Measurements from ENCODE around the gene STIM2. TPM values are rescaled to one million over a fixed set of nuclear protein-coding genes. Genes with fewer than 3 reads are reported as not detected.
A peak's percentile ranks its signal among the peaks of the same experiment; 100 is the strongest.

The STIM2 gene
- total RNA-seq, 1 donor from 2014 or later: 18.4 TPM

DNA sequence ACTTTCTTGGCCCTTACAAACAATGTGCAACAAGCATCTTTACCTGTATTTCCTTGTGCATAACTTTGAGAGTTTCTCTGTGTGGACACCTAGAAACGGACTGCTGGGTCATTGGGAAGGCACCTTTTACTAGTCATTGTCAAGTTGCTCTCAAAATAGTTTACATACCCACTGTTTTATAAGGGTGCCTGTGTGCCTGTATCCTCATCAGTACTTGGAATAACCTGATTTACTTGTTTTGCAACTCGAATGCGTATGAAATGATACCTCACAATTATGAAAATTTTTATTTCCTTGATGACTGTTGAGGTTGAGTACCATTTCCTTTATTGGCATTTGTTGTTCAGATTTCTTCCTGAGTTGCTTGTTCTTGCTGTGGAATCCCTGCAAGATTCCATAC lies 150.8 kb downstream of the STIM2 start:
- FAIRE-seq: no peak
- Histone ChIP-seq H3K4me3 (ENCODE audit: insufficient read depth, low read depth, low read length) (no peak overlapping the region), H2AFZ (ENCODE audit: low read depth, low read length) (no peak overlapping the region), H3K4me1 (ENCODE audit: insufficient read depth, low read length) (peaks cover 18% of the 10 kb centered on the region), H3K9ac (ENCODE audit: low read length) (no peak overlapping the region), H4K20me1 (ENCODE audit: insufficient read depth, low read length) (no peaks in the 10 kb centered on the region), H3K79me2 (ENCODE audit: insufficient read depth, low read length) (no peaks in the 10 kb centered on the region), H3K27me3 (ENCODE audit: insufficient read depth, low read length) (no peaks in the 10 kb centered on the region), H3K27ac (ENCODE audit: low read depth, low read length) (no peak overlapping the region), H3K4me2 (ENCODE audit: low read length) (no peak overlapping the region), H3K9me3 (ENCODE audit: insufficient read depth, low read depth, low read length) (no peaks in the 10 kb centered on the region), H3K36me3 (ENCODE audit: insufficient read depth, low read length) (no peaks in the 10 kb centered on the region)
- Mint-ChIP-seq H3K27me3 (ENCODE audit: low read depth, unreplicated experiment) (no peaks in the 10 kb centered on the region), H3K36me3 (ENCODE audit: low read depth, unreplicated experiment) (no peaks in the 10 kb centered on the region), H3K9me3 (ENCODE audit: unreplicated experiment) (no peaks in the 10 kb centered on the region), H3K4me3 (ENCODE audit: unreplicated experiment) (no peak overlapping the region), H3K27ac (ENCODE audit: unreplicated experiment) (no peak overlapping the region), H3K4me1 (ENCODE audit: low read depth, unreplicated experiment) (no peaks in the 10 kb centered on the region)
- TF ChIP-seq, protein P1, sequence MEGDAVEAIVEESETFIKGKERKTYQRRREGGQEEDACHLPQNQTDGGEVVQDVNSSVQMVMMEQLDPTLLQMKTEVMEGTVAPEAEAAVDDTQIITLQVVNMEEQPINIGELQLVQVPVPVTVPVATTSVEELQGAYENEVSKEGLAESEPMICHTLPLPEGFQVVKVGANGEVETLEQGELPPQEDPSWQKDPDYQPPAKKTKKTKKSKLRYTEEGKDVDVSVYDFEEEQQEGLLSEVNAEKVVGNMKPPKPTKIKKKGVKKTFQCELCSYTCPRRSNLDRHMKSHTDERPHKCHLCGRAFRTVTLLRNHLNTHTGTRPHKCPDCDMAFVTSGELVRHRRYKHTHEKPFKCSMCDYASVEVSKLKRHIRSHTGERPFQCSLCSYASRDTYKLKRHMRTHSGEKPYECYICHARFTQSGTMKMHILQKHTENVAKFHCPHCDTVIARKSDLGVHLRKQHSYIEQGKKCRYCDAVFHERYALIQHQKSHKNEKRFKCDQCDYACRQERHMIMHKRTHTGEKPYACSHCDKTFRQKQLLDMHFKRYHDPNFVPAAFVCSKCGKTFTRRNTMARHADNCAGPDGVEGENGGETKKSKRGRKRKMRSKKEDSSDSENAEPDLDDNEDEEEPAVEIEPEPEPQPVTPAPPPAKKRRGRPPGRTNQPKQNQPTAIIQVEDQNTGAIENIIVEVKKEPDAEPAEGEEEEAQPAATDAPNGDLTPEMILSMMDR (IDR thresholded peaks at IDR 0.05; ENCODE audit: insufficient read depth, low read depth, low read length): no peak
- no peak for TF ChIP-seq EZH2 (IDR thresholded peaks at IDR 0.05; ENCODE audit: insufficient read depth, low read length)
- DNase-seq (ENCODE audit: low read depth): no peak

DNA sequence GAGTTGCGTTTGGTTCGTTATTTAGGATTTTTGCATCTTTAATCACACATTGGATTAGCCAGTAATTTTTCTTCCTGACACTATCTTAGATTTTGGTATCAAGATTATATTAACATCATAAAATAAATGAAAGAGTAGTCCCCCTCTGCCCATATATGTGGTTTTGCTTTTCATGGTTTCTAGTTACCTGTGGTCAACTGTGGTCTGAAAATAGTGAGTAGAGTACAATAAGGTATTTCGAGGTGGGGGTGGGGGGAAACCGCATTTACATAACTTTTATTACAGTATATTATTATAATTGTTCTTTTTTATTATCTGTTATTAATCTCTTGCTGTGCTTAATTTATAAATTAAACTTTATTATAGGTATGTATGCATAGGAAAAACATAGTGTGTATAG lies 152.4 kb downstream of the STIM2 start:
- Mint-ChIP-seq H3K27ac (ENCODE audit: unreplicated experiment) (no peak overlapping the region), H3K36me3 (ENCODE audit: low read depth, unreplicated experiment) (no peaks in the 10 kb centered on the region), H3K27me3 (ENCODE audit: low read depth, unreplicated experiment) (no peaks in the 10 kb centered on the region), H3K4me1 (ENCODE audit: low read depth, unreplicated experiment) (peaks cover 3% of the 10 kb centered on the region), H3K9me3 (ENCODE audit: unreplicated experiment) (no peaks in the 10 kb centered on the region), H3K4me3 (ENCODE audit: unreplicated experiment) (no peak overlapping the region)
- FAIRE-seq (no peak), DNase-seq (ENCODE audit: low read depth) (no peak)
- Histone ChIP-seq H4K20me1 (ENCODE audit: insufficient read depth, low read length) (no peaks in the 10 kb centered on the region), H3K27ac (ENCODE audit: low read depth, low read length) (no peak overlapping the region), H3K4me2 (ENCODE audit: low read length) (no peak overlapping the region), H3K79me2 (ENCODE audit: insufficient read depth, low read length) (no peaks in the 10 kb centered on the region), H3K36me3 (ENCODE audit: insufficient read depth, low read length) (no peaks in the 10 kb centered on the region), H3K4me1 (ENCODE audit: insufficient read depth, low read length) (peaks cover 19% of the 10 kb centered on the region), H2AFZ (ENCODE audit: low read depth, low read length) (no peak overlapping the region), H3K9ac (ENCODE audit: low read length) (no peak overlapping the region), H3K9me3 (ENCODE audit: insufficient read depth, low read depth, low read length) (no peaks in the 10 kb centered on the region), H3K4me3 (ENCODE audit: insufficient read depth, low read depth, low read length) (no peak overlapping the region), H3K27me3 (ENCODE audit: insufficient read depth, low read length) (no peaks in the 10 kb centered on the region)
- TF ChIP-seq, protein P1 (IDR thresholded peaks at IDR 0.05; ENCODE audit: insufficient read depth, low read depth, low read length): no peak
- no peak for TF ChIP-seq EZH2 (IDR thresholded peaks at IDR 0.05; ENCODE audit: insufficient read depth, low read length)

DNA sequence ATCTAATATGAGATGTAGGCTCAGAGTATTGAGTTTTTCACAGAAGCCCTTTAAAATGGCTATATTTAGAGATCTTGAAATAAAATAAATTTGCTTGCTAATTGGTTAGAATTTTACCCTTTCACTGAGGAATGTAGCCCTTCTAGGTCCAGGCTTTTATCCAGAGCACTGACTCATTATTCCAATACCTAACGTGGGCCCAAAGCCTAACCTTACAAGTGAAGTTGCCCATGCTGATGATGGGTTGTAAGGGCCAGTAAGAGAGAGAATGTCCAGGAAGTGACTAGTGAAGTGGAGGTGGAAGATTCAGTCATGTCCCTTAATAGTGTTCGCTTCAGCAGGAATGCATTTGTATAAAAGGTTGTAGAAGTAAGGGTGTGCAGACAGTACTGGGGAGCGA lies 155.9 kb downstream of the STIM2 start:
- DNase-seq (ENCODE audit: low read depth) (peak; percentile 72), FAIRE-seq (no peak)
- no peak overlapping the region for H3K4me3 ChIP-seq (ENCODE audit: insufficient read depth, low read depth, low read length)
- peaks cover 3% of the 10 kb centered on the region for H3K4me1 Mint-ChIP-seq (ENCODE audit: low read depth, unreplicated experiment)
- H3K4me3 Mint-ChIP-seq (ENCODE audit: unreplicated experiment): no peak overlapping the region
- no peak overlapping the region for H2AFZ ChIP-seq (ENCODE audit: low read depth, low read length)
- no peaks in the 10 kb centered on the region for H3K9me3 Mint-ChIP-seq (ENCODE audit: unreplicated experiment)
- no peak overlapping the region for H3K27ac ChIP-seq (ENCODE audit: low read depth, low read length)
- peaks cover 10% of the 10 kb centered on the region for H3K4me1 ChIP-seq (ENCODE audit: insufficient read depth, low read length)
- no peaks in the 10 kb centered on the region for H3K9me3 ChIP-seq (ENCODE audit: insufficient read depth, low read depth, low read length)
- H3K27me3 ChIP-seq (ENCODE audit: insufficient read depth, low read length): no peaks in the 10 kb centered on the region
- H3K27ac Mint-ChIP-seq (ENCODE audit: unreplicated experiment): no peak overlapping the region
- H3K79me2 ChIP-seq (ENCODE audit: insufficient read depth, low read length): no peaks in the 10 kb centered on the region
- no peak overlapping the region for H3K9ac ChIP-seq (ENCODE audit: low read length)
- TF ChIP-seq, protein P1 (IDR thresholded peaks at IDR 0.05; ENCODE audit: insufficient read depth, low read depth, low read length): no peak
- TF ChIP-seq EZH2 (IDR thresholded peaks at IDR 0.05; ENCODE audit: insufficient read depth, low read length): no peak
- H3K27me3 Mint-ChIP-seq (ENCODE audit: low read depth, unreplicated experiment): no peaks in the 10 kb centered on the region
- H3K36me3 Mint-ChIP-seq (ENCODE audit: low read depth, unreplicated experiment): peaks cover under 1% of the 10 kb centered on the region
- H3K36me3 ChIP-seq (ENCODE audit: insufficient read depth, low read length): peaks cover 5% of the 10 kb centered on the region
- no peaks in the 10 kb centered on the region for H4K20me1 ChIP-seq (ENCODE audit: insufficient read depth, low read length)
- H3K4me2 ChIP-seq (ENCODE audit: low read length): peak overlapping the region; percentile 46

All from astrocyte (in vitro differentiated cells and primary cell).